Naive thymus-derived CD4-positive, alpha-beta T cell (primary cell): ENCODE results near the gene CREB3L1. TPM values are rescaled to one million over a fixed set of nuclear protein-coding genes. Genes with fewer than 3 reads are reported as not detected.
A peak's percentile ranks its signal among the peaks of the same experiment; 100 is the strongest.
"Not testable (repeated sequence)": the region's sequence is repeated elsewhere in the genome, so short reads cannot be mapped to it uniquely, and the experiment has no call there.

Experiments used
- ATAC-seq: fragments of 150-1000 bp; cut with Tn5 transposase; 2 replicates; pipeline ENCODE4 v1.10.0; 2021; ENCODE audit warnings: mild to moderate bottlenecking, moderate library complexity
- CTCF ChIA-PET: fragments of 350-600 bp; sonication (Branson Sonifier 250); formaldehyde crosslinking; loops from one replicate; lab custom pipeline; 2021; ENCODE audit warnings: antibody characterized with exemption; lab: Charles Lee
- POLR2A ChIA-PET: fragments of 350-600 bp; sonication (Branson Sonifier 250); formaldehyde crosslinking; loops from one replicate; lab custom pipeline; 2021; ENCODE audit warnings: antibody characterized with exemption, inconsistent platforms; lab: Charles Lee
- DNase-seq, 9 donors: peaks; one replicate each; pipeline versions ENCODE4 v3.0.0 to v3.0.0-alpha.2; 2020 to 2022; ENCODE audit warnings: mixed read lengths in 1 of 9
- H3K27ac ChIP-seq: one replicate; pipeline ENCODE4 v1.7.0; 2013; ENCODE audit warnings: mild to moderate bottlenecking, low read depth, low read length, moderate library complexity
- H3K27me3 ChIP-seq, 2 donors: one replicate each; pipeline ENCODE4 v1.7.0; 2013; ENCODE audit warnings: low read length in 2 of 2, mild to moderate bottlenecking in 2 of 2, moderate library complexity in 2 of 2; ENCODE audit not compliant: control insufficient read depth in 2 of 2, insufficient read depth in 2 of 2
- H3K36me3 ChIP-seq, 3 experiments: 1 replicate in 2 of 3; 2 replicates in 1 of 3; pipeline ENCODE4 v1.7.0; 2013; ENCODE audit warnings: low read length in 3 of 3, mild to moderate bottlenecking in 3 of 3, moderate library complexity in 1 of 3; ENCODE audit not compliant: insufficient read depth in 3 of 3, control insufficient read depth in 2 of 3
- H3K4me1 ChIP-seq, 2 donors: one replicate each; pipeline ENCODE4 v1.7.0; 2013; ENCODE audit warnings: low read length in 2 of 2, mild to moderate bottlenecking in 2 of 2, moderate library complexity in 1 of 2; ENCODE audit not compliant: control insufficient read depth in 2 of 2, insufficient read depth in 2 of 2
- H3K4me3 ChIP-seq: 2 replicates; pipeline ENCODE4 v1.7.0; 2013; ENCODE audit warnings: mild to moderate bottlenecking, low read length
- H3K9me3 ChIP-seq, 3 experiments: 1 replicate in 2 of 3; 2 replicates in 1 of 3; pipeline ENCODE4 v1.7.0; 2013; ENCODE audit warnings: low read length in 3 of 3; ENCODE audit not compliant: control insufficient read depth in 2 of 3
- H3K27ac Mint-ChIP-seq, 9 donors: one replicate each; pipeline ENCODE4 v1.8.0; 2020 to 2022; ENCODE audit warnings: mixed read lengths in 9 of 9, mild to moderate bottlenecking in 8 of 9, moderate library complexity in 5 of 9, inconsistent platforms in 2 of 9
- H3K27me3 Mint-ChIP-seq, 5 donors: one replicate each; pipeline ENCODE4 v1.8.0; 2021 to 2022; ENCODE audit warnings: mixed read lengths in 5 of 5, mild to moderate bottlenecking in 1 of 5
- H3K36me3 Mint-ChIP-seq, 5 donors: one replicate each; pipeline ENCODE4 v1.8.0; 2020 to 2022; ENCODE audit warnings: mixed read lengths in 5 of 5, mild to moderate bottlenecking in 3 of 5, inconsistent platforms in 1 of 5
- H3K4me1 Mint-ChIP-seq, 7 donors: one replicate each; pipeline ENCODE4 v1.8.0; 2020 to 2022; ENCODE audit warnings: mixed read lengths in 7 of 7, mild to moderate bottlenecking in 3 of 7, inconsistent platforms in 1 of 7
- H3K4me3 Mint-ChIP-seq, 10 donors: one replicate each; pipeline ENCODE4 v1.8.0; 2020 to 2022; ENCODE audit warnings: mild to moderate bottlenecking in 10 of 10, mixed read lengths in 10 of 10, moderate library complexity in 6 of 10, inconsistent platforms in 2 of 10
- H3K9me3 Mint-ChIP-seq, 11 donors: one replicate each; pipeline ENCODE4 v1.8.0; 2020 to 2022; ENCODE audit warnings: mixed read lengths in 11 of 11, mild to moderate bottlenecking in 4 of 11, inconsistent platforms in 1 of 11, moderate library complexity in 1 of 11
- intact Hi-C, 2 donors: fragments of 100-400 bp; cut with micrococcal nuclease; formaldehyde crosslinking; loops; one replicate each; pipeline ENCODE4 v1.15.1; 2023
- polyA plus RNA-seq, 2 donors: library from polyadenylated mRNA; unstranded; fragments of 300-500 nt; fragmentation: Illumina TruSeq; gene quantifications; one replicate each; pipeline ENCODE4 v1.2.3, GENCODE V29; 2021
- total RNA-seq, 6 experiments: library from RNA in 5 of 6; stranded (reverse) in 5 of 6; gene quantifications; 1 replicate in 5 of 6; 2 replicates in 1 of 6; pipeline ENCODE4 v1.2.3 and lab custom pipeline; 2021 to 2026

CREB3L1 gene
- total and polyA plus RNA-seq, 7 experiments from 2014 or later: not detected

GRCh38 chr11:46304036-46304435, 26.6 kb downstream of the CREB3L1 start:
- DNase-seq, H3K9me3 Mint-ChIP-seq, H3K4me3 ChIP-seq, H3K27me3 Mint-ChIP-seq, H3K4me3 Mint-ChIP-seq, POLR2A ChIA-PET, H3K9me3 ChIP-seq, H3K36me3 Mint-ChIP-seq, ATAC-seq, H3K4me1 ChIP-seq, H3K27ac ChIP-seq, H3K36me3 ChIP-seq, H3K27me3 ChIP-seq: not testable (repeated sequence)
- peaks cover 7 to 12% (median 10%) of the 10 kb centered on the region in 7 donors for H3K4me1 Mint-ChIP-seq
- intact Hi-C loops: loop anchor here in 1 of 2 donors (10.0 kb wide), 1 partner anchor 179 kb away; the partner anchor contains the start of gene PHF21A
- CTCF ChIA-PET: interaction anchor here (0.7 to 0.9 kb wide), 2 partner anchors 9 to 66 kb away, joined by 3 read pairs; no protein-coding TSS in a partner anchor
- H3K27ac Mint-ChIP-seq: peak overlapping the region in 1 of 9 donors; percentile 10

- Mint-ChIP-seq H3K27ac (no peak overlapping the region), H3K27me3 (peaks cover 0 to 3% (median 0%) of the 10 kb centered on the region in 5 donors), H3K4me3 (no peak overlapping the region), H3K9me3 (no peaks in the 10 kb centered on the region), H3K36me3 (no peaks in the 10 kb centered on the region), H3K4me1 (peaks cover 10 to 18% (median 17%) of the 10 kb centered on the region in 7 donors)
- H3K36me3 ChIP-seq: no peaks in the 10 kb centered on the region
- no peak overlapping the region for H3K27ac ChIP-seq
- DNase-seq: no peak
- ATAC-seq: no peak
- intact Hi-C loops: loop anchor here in 1 of 2 donors (5.0 to 10.0 kb wide), 2 partner anchors 180 to 233 kb away; partner anchors contain the start of gene PHF21A
- no peak overlapping the region for H3K4me3 ChIP-seq
- ChIA-PET CTCF (interaction anchor here (0.9 kb wide), 1 partner anchor 66 kb away, joined by 3 read pairs; no protein-coding TSS in a partner anchor), POLR2A (no interaction called here)
- peaks cover 0 to 5% of the 10 kb centered on the region in 2 donors for H3K4me1 ChIP-seq
- H3K9me3 ChIP-seq: no peaks in the 10 kb centered on the region
- H3K27me3 ChIP-seq: no peaks in the 10 kb centered on the region
Observed at GRCh38 chr11:46304605-46305179, 27.2 kb downstream of the CREB3L1 start.

- ATAC-seq: peak; percentile 80
- peaks cover 10 to 22% (median 18%) of the 10 kb centered on the region in 7 donors for H3K4me1 Mint-ChIP-seq
- POLR2A ChIA-PET: interaction anchor here (0.7 kb wide), 1 partner anchor 995 kb away, joined by 3 read pairs; no protein-coding TSS in a partner anchor
Observed at GRCh38 chr11:46305295-46305694, 27.8 kb downstream of the CREB3L1 start.

GRCh38 chr11:46306296-46306853, 28.9 kb downstream of the CREB3L1 start:
- POLR2A ChIA-PET: interaction anchor here (0.7 kb wide), 1 partner anchor 996 kb away, joined by 3 read pairs; no protein-coding TSS in a partner anchor
- peaks cover 10 to 25% (median 19%) of the 10 kb centered on the region in 7 donors for H3K4me1 Mint-ChIP-seq
- Histone ChIP-seq H3K36me3 (no peaks in the 10 kb centered on the region), H3K4me1 (peaks cover 0 to 5% of the 10 kb centered on the region in 2 donors), H3K27me3 (no peaks in the 10 kb centered on the region), H3K27ac (no peak overlapping the region), H3K9me3 (no peaks in the 10 kb centered on the region), H3K4me3 (no peak overlapping the region)
- no peak overlapping the region for H3K4me3 Mint-ChIP-seq
- ATAC-seq (no peak), DNase-seq (no peak)
- H3K9me3 Mint-ChIP-seq: no peaks in the 10 kb centered on the region
- H3K27ac Mint-ChIP-seq: peak overlapping the region in 1 of 9 donors; percentile 62
- peaks cover 0 to 3% (median 0%) of the 10 kb centered on the region in 5 donors for H3K27me3 Mint-ChIP-seq
- CTCF ChIA-PET: interaction anchor here (1.0 to 6.5 kb wide), 7 partner anchors 10 to 67 kb away, joined by 3 to 49 read pairs (median 4); no protein-coding TSS in a partner anchor
- no peaks in the 10 kb centered on the region for H3K36me3 Mint-ChIP-seq
- intact Hi-C loops: loop anchor here in 1 of 2 donors (5.0 to 10.0 kb wide), 2 partner anchors 182 to 231 kb away; partner anchors contain the start of gene PHF21A

More at GRCh38 chr11:46305295-46305694, 27.8 kb downstream of the CREB3L1 start:
- Mint-ChIP-seq H3K4me3 (no peak overlapping the region), H3K27me3 (peaks cover 0 to 3% (median 0%) of the 10 kb centered on the region in 5 donors), H3K36me3 (no peaks in the 10 kb centered on the region), H3K27ac (peak overlapping the region in 2 of 9 donors; percentile 14 to 92), H3K9me3 (no peaks in the 10 kb centered on the region)
- intact Hi-C loops: loop anchor here in 1 of 2 donors (5.0 to 10.0 kb wide), 2 partner anchors 180 to 232 kb away; partner anchors contain the start of gene PHF21A
- Histone ChIP-seq H3K4me3 (no peak overlapping the region), H3K4me1 (peaks cover 0 to 5% of the 10 kb centered on the region in 2 donors), H3K27me3 (no peaks in the 10 kb centered on the region), H3K36me3 (no peaks in the 10 kb centered on the region), H3K9me3 (no peaks in the 10 kb centered on the region), H3K27ac (no peak overlapping the region)
- CTCF ChIA-PET: interaction anchor here (1.1 to 1.7 kb wide), 2 partner anchors 10 to 11 kb away, joined by 3 to 4 read pairs; no protein-coding TSS in a partner anchor
- peak in 4 of 9 donors; percentile 31 to 52 (median 40) for DNase-seq

GRCh38 chr11:46307369-46307768, 29.9 kb downstream of the CREB3L1 start:
- H3K9me3 Mint-ChIP-seq: no peaks in the 10 kb centered on the region
- H3K36me3 Mint-ChIP-seq: no peaks in the 10 kb centered on the region
- H3K4me1 ChIP-seq: peaks cover 0 to 5% of the 10 kb centered on the region in 2 donors
- H3K27ac ChIP-seq: no peak overlapping the region
- DNase-seq (no peak), ATAC-seq (no peak)
- H3K27me3 ChIP-seq: no peaks in the 10 kb centered on the region
- POLR2A ChIA-PET: interaction anchor here (0.6 to 0.7 kb wide), 2 partner anchors 12 to 64 kb away, joined by 3 to 4 read pairs; no protein-coding TSS in a partner anchor
- H3K4me3 ChIP-seq: no peak overlapping the region
- no peak overlapping the region for H3K27ac Mint-ChIP-seq
- peaks cover 0 to 3% (median 0%) of the 10 kb centered on the region in 5 donors for H3K27me3 Mint-ChIP-seq
- CTCF ChIA-PET: interaction anchor here (0.6 to 6.5 kb wide), 10 partner anchors 8 to 342 kb away, joined by 3 to 49 read pairs (median 4); no protein-coding TSS in a partner anchor
- peaks cover 10 to 23% (median 19%) of the 10 kb centered on the region in 7 donors for H3K4me1 Mint-ChIP-seq
- H3K9me3 ChIP-seq: no peaks in the 10 kb centered on the region
- intact Hi-C loops: loop anchor here in 1 of 2 donors (5.0 to 10.0 kb wide), 2 partner anchors 183 to 230 kb away; partner anchors contain the start of gene PHF21A
- H3K4me3 Mint-ChIP-seq: no peak overlapping the region
- no peaks in the 10 kb centered on the region for H3K36me3 ChIP-seq

- no peak for DNase-seq
- Mint-ChIP-seq H3K4me3 (no peak overlapping the region), H3K27me3 (peaks cover 0 to 3% (median 0%) of the 10 kb centered on the region in 5 donors), H3K9me3 (no peaks in the 10 kb centered on the region), H3K36me3 (no peaks in the 10 kb centered on the region), H3K4me1 (peaks cover 10 to 23% (median 19%) of the 10 kb centered on the region in 7 donors), H3K27ac (no peak overlapping the region)
- Histone ChIP-seq H3K27me3 (no peaks in the 10 kb centered on the region), H3K9me3 (no peaks in the 10 kb centered on the region), H3K27ac (no peak overlapping the region), H3K4me1 (peaks cover 0 to 5% of the 10 kb centered on the region in 2 donors), H3K36me3 (no peaks in the 10 kb centered on the region), H3K4me3 (no peak overlapping the region)
- ChIA-PET CTCF (interaction anchor here (0.7 to 6.5 kb wide), 12 partner anchors 8 to 342 kb away, joined by 3 to 49 read pairs (median 4); no protein-coding TSS in a partner anchor), POLR2A (interaction anchor here (0.6 to 0.8 kb wide), 5 partner anchors 11 to 187 kb away, joined by 3 to 4 read pairs (median 3); no protein-coding TSS in a partner anchor)
- intact Hi-C loops: loop anchor here (1.0 to 10.0 kb wide), 9 partner anchors 13 to 343 kb away; partner anchors contain the start of gene PHF21A (in 1 of the 2)
- ATAC-seq: no peak
Observed at GRCh38 chr11:46307785-46308341, 30.4 kb downstream of the CREB3L1 start.
